Rectal smooth muscle tissue (tissue), 1 donor: ENCODE measurements around the gene ST6GALNAC3.

Experiments used
- H3K27ac ChIP-seq: one replicate; pipeline ENCODE4 v1.7.0; 2013; ENCODE audit warnings: low read depth, low read length, inconsistent platforms
- H3K27me3 ChIP-seq: one replicate; pipeline ENCODE4 v1.7.0; 2013; ENCODE audit warnings: low read length; ENCODE audit not compliant: control insufficient read depth, insufficient read depth
- H3K36me3 ChIP-seq: one replicate; pipeline ENCODE4 v1.7.0; 2013; ENCODE audit warnings: low read length; ENCODE audit not compliant: control insufficient read depth, insufficient read depth
- H3K4me1 ChIP-seq: one replicate; pipeline ENCODE4 v1.7.0; 2013; ENCODE audit warnings: low read length; ENCODE audit not compliant: control insufficient read depth, insufficient read depth
- H3K4me3 ChIP-seq: one replicate; pipeline ENCODE4 v1.7.0; 2013; ENCODE audit warnings: low read length
- H3K9ac ChIP-seq: one replicate; pipeline ENCODE4 v1.7.0; 2013; ENCODE audit warnings: low read length

Gene ST6GALNAC3

DNA sequence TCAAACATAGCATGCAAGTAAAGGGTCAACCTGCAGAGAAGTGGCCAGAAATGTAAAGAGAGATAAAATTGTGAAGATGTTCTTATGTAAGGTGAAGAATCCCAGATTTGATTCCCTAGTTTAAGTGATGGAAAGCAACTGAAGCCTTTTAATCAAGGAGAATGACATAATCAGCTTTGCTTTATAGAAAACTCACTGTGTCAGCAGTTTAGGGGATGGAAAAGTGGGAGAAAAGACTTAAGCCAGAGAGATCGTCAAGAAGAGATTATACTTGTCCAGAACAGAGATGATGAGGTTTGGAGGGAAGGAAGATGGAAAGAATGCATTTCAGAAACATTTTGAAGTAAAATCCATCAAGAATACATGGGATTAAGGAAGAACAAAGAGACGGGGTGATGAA lies 517.4 kb downstream of the ST6GALNAC3 start:
- Histone ChIP-seq H3K4me3 (no peak overlapping the region), H3K27me3 (no peaks in the 10 kb centered on the region), H3K36me3 (no peaks in the 10 kb centered on the region), H3K9ac (no peak overlapping the region), H3K4me1 (no peaks in the 10 kb centered on the region), H3K27ac (no peak overlapping the region)

DNA sequence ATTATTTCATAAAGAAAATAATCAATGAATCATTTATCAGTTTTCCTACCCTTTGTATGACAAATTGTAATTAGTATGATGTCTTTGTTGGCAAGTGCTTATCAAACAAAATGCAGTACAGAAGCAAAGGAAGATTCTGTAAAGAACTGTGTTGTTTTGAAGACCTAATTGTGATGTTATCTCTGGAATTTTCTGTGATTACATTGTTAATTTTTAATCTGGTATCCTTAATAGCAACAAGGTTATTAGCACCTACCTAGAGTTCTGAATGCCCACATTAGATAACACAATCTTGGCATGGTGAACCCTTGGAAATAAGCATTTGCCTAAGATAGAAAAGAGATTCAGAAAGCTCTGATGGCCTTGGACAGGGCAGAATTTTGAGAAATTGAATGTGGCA lies 518.6 kb downstream of the ST6GALNAC3 start:
- H3K27ac ChIP-seq: no peak overlapping the region
- H3K9ac ChIP-seq: no peak overlapping the region
- H3K4me1 ChIP-seq: no peaks in the 10 kb centered on the region
- H3K4me3 ChIP-seq: no peak overlapping the region
- no peaks in the 10 kb centered on the region for H3K36me3 ChIP-seq
- no peaks in the 10 kb centered on the region for H3K27me3 ChIP-seq

DNA sequence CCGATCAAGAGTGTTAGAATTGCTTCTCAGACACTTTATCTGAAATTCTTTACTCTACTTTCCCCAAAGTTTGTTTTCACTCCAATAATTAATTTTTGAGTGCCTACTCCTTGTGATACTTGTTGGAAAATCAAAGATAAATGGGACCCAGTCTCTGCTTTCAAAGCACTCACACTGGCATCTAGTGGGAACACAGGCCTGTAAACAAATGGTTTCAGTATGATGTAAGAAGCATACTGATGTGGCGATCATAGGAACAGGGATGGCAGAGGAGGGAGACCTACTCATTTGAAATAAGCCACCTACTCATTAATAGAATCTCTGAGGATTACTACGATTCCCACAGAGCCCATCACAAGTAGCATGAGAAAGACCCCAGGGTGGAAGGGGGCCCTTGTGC lies 519.1 kb downstream of the ST6GALNAC3 start:
- H3K36me3 ChIP-seq: no peaks in the 10 kb centered on the region
- H3K27me3 ChIP-seq: no peaks in the 10 kb centered on the region
- H3K9ac ChIP-seq: no peak overlapping the region
- no peak overlapping the region for H3K27ac ChIP-seq
- H3K4me1 ChIP-seq: no peaks in the 10 kb centered on the region
- H3K4me3 ChIP-seq: no peak overlapping the region

DNA sequence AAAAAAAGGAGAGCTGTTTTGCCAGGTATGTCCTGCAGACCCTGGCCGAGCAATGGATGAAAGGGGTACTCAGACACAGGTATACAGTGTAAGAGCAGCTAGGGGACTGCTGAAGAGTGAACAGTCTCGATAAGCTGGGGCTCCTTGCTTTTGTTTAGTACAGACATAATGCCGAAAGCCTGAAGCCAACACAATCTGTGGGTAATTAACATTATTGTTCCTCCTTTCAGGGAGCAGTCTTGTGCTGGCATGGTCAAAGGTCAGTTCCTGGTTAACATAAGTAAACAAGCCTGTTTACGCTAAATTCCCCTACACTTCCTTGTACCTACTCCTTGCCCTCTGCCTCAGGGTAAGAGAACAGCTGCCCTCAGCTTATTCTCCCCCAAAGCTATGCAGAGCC lies 520.5 kb downstream of the ST6GALNAC3 start:
- H3K9ac ChIP-seq: no peak overlapping the region
- no peaks in the 10 kb centered on the region for H3K36me3 ChIP-seq
- H3K4me3 ChIP-seq: no peak overlapping the region
- H3K27ac ChIP-seq: no peak overlapping the region
- H3K27me3 ChIP-seq: no peaks in the 10 kb centered on the region
- H3K4me1 ChIP-seq: no peaks in the 10 kb centered on the region

GRCh38 chr1:76601465-76601864 lies 526.9 kb downstream of the ST6GALNAC3 start:
- Histone ChIP-seq H3K27me3 (no peaks in the 10 kb centered on the region), H3K27ac (no peak overlapping the region), H3K9ac (no peak overlapping the region), H3K4me3 (no peak overlapping the region), H3K36me3 (no peaks in the 10 kb centered on the region), H3K4me1 (no peaks in the 10 kb centered on the region)

- no peaks in the 10 kb centered on the region for H3K4me1 ChIP-seq
- no peaks in the 10 kb centered on the region for H3K36me3 ChIP-seq
- H3K4me3 ChIP-seq: no peak overlapping the region
- H3K9ac ChIP-seq: no peak overlapping the region
- H3K27me3 ChIP-seq: no peaks in the 10 kb centered on the region
- no peak overlapping the region for H3K27ac ChIP-seq
Measured at GRCh38 chr1:76607717-76608116, 533.2 kb downstream of the ST6GALNAC3 start.

DNA sequence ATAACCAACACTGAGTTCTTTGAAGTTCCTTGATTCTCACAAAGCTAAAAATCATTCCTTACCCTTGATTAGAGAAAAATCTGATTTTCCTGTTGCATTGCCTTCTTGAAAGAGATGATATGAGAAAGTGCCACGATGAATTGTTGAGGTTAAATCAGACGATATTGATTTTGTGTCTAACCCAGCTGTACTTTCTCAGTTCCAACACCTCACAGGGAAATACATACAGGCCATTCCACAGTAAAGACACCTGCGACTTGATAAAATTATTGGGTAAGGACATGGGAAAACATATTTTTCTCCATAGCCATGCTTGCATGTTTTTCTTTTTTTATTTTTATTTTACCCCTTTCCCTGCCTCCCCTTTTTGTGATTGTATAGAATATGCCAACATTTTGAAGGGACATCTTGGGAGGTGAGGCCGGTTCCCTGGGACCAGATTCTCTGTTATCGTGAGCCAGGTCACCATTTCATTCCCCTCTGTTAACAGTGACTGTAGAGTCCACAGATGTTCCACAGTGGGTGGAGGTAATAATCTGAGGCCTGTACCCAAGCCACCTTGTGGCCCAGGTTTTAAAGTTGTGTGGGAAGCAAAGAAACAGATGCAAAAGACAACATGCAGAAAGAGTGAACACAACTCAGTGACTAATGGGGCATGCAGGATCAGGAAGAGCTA lies 537.4 kb downstream of the ST6GALNAC3 start:
- Histone ChIP-seq H3K27me3 (no peaks in the 10 kb centered on the region), H3K36me3 (no peaks in the 10 kb centered on the region), H3K9ac (no peak overlapping the region), H3K4me3 (no peak overlapping the region), H3K27ac (no peak overlapping the region), H3K4me1 (no peaks in the 10 kb centered on the region)

- Histone ChIP-seq H3K9ac (no peak overlapping the region), H3K4me3 (no peak overlapping the region)
Measured at GRCh38 chr1:76613886-76614285, 539.3 kb downstream of the ST6GALNAC3 start.

GRCh38 chr1:76615253-76616035 lies 540.9 kb downstream of the ST6GALNAC3 start:
- H3K27me3 ChIP-seq: no peaks in the 10 kb centered on the region
- no peaks in the 10 kb centered on the region for H3K4me1 ChIP-seq
- no peak overlapping the region for H3K9ac ChIP-seq
- no peak overlapping the region for H3K4me3 ChIP-seq
- no peaks in the 10 kb centered on the region for H3K36me3 ChIP-seq
- no peak overlapping the region for H3K27ac ChIP-seq

More at GRCh38 chr1:76613886-76614285, 539.3 kb downstream of the ST6GALNAC3 start:
- no peaks in the 10 kb centered on the region for H3K27me3 ChIP-seq
- no peaks in the 10 kb centered on the region for H3K4me1 ChIP-seq
- no peaks in the 10 kb centered on the region for H3K36me3 ChIP-seq
- H3K27ac ChIP-seq: no peak overlapping the region

GRCh38 chr1:76620371-76620770 lies 545.8 kb downstream of the ST6GALNAC3 start:
- H3K9ac ChIP-seq: no peak overlapping the region
- no peak overlapping the region for H3K4me3 ChIP-seq
- no peaks in the 10 kb centered on the region for H3K27me3 ChIP-seq
- H3K4me1 ChIP-seq: no peaks in the 10 kb centered on the region
- no peak overlapping the region for H3K27ac ChIP-seq
- no peaks in the 10 kb centered on the region for H3K36me3 ChIP-seq

DNA sequence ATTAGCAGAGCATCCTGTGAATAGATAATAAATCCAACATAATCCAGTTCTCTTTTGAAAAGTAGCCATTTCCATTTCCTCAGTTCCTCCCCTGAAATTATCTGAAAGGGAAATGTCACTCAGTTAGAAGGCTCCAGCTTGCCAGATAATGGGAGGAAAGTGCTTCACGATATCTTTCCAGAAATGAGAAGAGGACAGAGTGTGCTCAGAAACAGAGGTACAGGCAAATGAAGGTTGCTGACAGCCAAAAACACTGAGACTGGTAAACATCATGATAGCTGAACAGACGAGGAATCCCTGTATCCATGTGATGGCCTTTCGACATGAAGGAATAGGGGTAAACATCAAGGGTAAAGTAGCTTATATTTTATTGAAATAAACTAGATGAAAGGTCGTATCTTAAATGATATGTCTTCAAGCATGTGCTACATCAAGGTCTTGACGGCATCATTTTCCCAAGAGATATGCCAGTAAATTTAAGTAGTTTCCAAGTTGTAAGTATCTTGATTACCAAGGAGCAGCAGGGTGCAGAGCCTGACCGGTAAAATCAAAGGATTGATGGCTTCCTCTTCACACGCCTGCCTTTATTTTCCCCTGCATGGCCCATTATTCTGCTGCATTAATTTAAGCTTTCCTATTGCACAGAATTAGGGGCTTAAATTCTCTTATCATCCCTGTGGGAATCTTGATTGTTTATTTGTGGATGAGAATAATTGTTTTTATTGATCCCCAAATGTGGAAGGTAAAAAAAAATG lies 548.4 kb downstream of the ST6GALNAC3 start:
- H3K27ac ChIP-seq: no peak overlapping the region

GRCh38 chr1:76625886-76626678 lies 551.5 kb downstream of the ST6GALNAC3 start:
- Histone ChIP-seq H3K4me1 (no peaks in the 10 kb centered on the region), H3K27ac (no peak overlapping the region), H3K27me3 (no peaks in the 10 kb centered on the region), H3K4me3 (no peak overlapping the region), H3K36me3 (no peaks in the 10 kb centered on the region), H3K9ac (no peak overlapping the region)

More for the DNA sequence above, 548.4 kb downstream of the ST6GALNAC3 start:
- H3K4me1 ChIP-seq: no peaks in the 10 kb centered on the region
- H3K9ac ChIP-seq: no peak overlapping the region
- no peak overlapping the region for H3K4me3 ChIP-seq
- H3K36me3 ChIP-seq: no peaks in the 10 kb centered on the region
- H3K27me3 ChIP-seq: no peaks in the 10 kb centered on the region
